Mononuclear cell (primary cell): ENCODE data around the gene NCF4. TPM values are rescaled to one million over a fixed set of nuclear protein-coding genes. Genes with fewer than 3 reads are reported as not detected.

Source experiments
- H3K27me3 ChIP-seq: 2 replicates; pipeline ENCODE4 v1.6.0; 2011; ENCODE audit warnings: low read length, control low read depth; ENCODE audit not compliant: insufficient read depth
- H3K4me1 ChIP-seq: 2 replicates; pipeline ENCODE4 v1.5.1; 2011; ENCODE audit warnings: mild to moderate bottlenecking, low read length, control low read depth; ENCODE audit not compliant: insufficient read depth
- H3K4me3 ChIP-seq: 2 replicates; pipeline ENCODE4 v1.5.1; 2011; ENCODE audit warnings: mild to moderate bottlenecking, low read length, moderate library complexity
- H3K9me3 ChIP-seq: 2 replicates; pipeline ENCODE4 v1.5.1; 2011; ENCODE audit warnings: low read depth, mild to moderate bottlenecking, control low read depth, low read length
- total RNA-seq: library from RNA; depleted of rRNA; stranded (reverse); fragments of >200 nt; gene quantifications from one replicate; pipeline ENCODE4 v1.2.3, GENCODE V29; 2012

NCF4 gene
- total RNA-seq, 1 donor = 22.8 TPM

- no peaks in the 10 kb centered on the region for H3K9me3 ChIP-seq
- peaks cover 37% of the 10 kb centered on the region for H3K4me1 ChIP-seq
- peak overlapping the region; percentile 23 for H3K4me3 ChIP-seq
- no peaks in the 10 kb centered on the region for H3K27me3 ChIP-seq
Measured at GRCh38 chr22:36853407-36854099, 7.3 kb upstream of the NCF4 start.

GRCh38 chr22:36855478-36855877 is 5.3 kb upstream of the NCF4 start:
- H3K4me3 ChIP-seq = no peak overlapping the region
- H3K4me1 ChIP-seq = peaks cover 56% of the 10 kb centered on the region
- H3K27me3 ChIP-seq = no peaks in the 10 kb centered on the region
- H3K9me3 ChIP-seq = no peaks in the 10 kb centered on the region

- peaks cover 62% of the 10 kb centered on the region for H3K4me1 ChIP-seq
- no peaks in the 10 kb centered on the region for H3K27me3 ChIP-seq
- no peaks in the 10 kb centered on the region for H3K9me3 ChIP-seq
- no peak overlapping the region for H3K4me3 ChIP-seq
Measured at GRCh38 chr22:36856121-36856791, 4.5 kb upstream of the NCF4 start.

- peaks cover 68% of the 10 kb centered on the region for H3K4me1 ChIP-seq
- no peaks in the 10 kb centered on the region for H3K27me3 ChIP-seq
- no peaks in the 10 kb centered on the region for H3K9me3 ChIP-seq
- no peak overlapping the region for H3K4me3 ChIP-seq
Measured at GRCh38 chr22:36856792-36857135, 4.0 kb upstream of the NCF4 start.

- peaks cover 78% of the 10 kb centered on the region for H3K4me1 ChIP-seq
- H3K9me3 ChIP-seq = no peaks in the 10 kb centered on the region
- H3K27me3 ChIP-seq = no peaks in the 10 kb centered on the region
- H3K4me3 ChIP-seq = no peak overlapping the region
Measured at GRCh38 chr22:36858156-36858555, 2.6 kb upstream of the NCF4 start.

- Histone ChIP-seq H3K4me1 (peaks cover 78% of the 10 kb centered on the region), H3K4me3 (no peak overlapping the region), H3K9me3 (no peaks in the 10 kb centered on the region), H3K27me3 (no peaks in the 10 kb centered on the region)
Measured at GRCh38 chr22:36858966-36859365, 1.8 kb upstream of the NCF4 start.

- H3K9me3 ChIP-seq = no peaks in the 10 kb centered on the region
- H3K4me1 ChIP-seq = peaks cover 88% of the 10 kb centered on the region
- no peak overlapping the region for H3K4me3 ChIP-seq
Measured at GRCh38 chr22:36860017-36860416, 789 bp upstream of the NCF4 start.

GRCh38 chr22:36860438-36860820 is 377 bp upstream of the NCF4 start:
- Histone ChIP-seq H3K4me3 (no peak overlapping the region), H3K4me1 (peaks cover 89% of the 10 kb centered on the region)

More at GRCh38 chr22:36860017-36860416, 789 bp upstream of the NCF4 start:
- no peaks in the 10 kb centered on the region for H3K27me3 ChIP-seq

GRCh38 chr22:36862251-36863242 is 1.7 kb downstream of the NCF4 start:
- H3K4me1 ChIP-seq = peaks cover 73% of the 10 kb centered on the region
- H3K9me3 ChIP-seq = no peaks in the 10 kb centered on the region
- H3K27me3 ChIP-seq = no peaks in the 10 kb centered on the region
- peak overlapping the region; percentile 47 for H3K4me3 ChIP-seq

More at GRCh38 chr22:36860438-36860820, 377 bp upstream of the NCF4 start:
- Histone ChIP-seq H3K9me3 (no peaks in the 10 kb centered on the region), H3K27me3 (no peaks in the 10 kb centered on the region)

GRCh38 chr22:36863281-36863680 is 2.5 kb downstream of the NCF4 start:
- Histone ChIP-seq H3K9me3 (no peaks in the 10 kb centered on the region), H3K4me3 (no peak overlapping the region), H3K4me1 (peaks cover 68% of the 10 kb centered on the region), H3K27me3 (no peaks in the 10 kb centered on the region)

- Histone ChIP-seq H3K9me3 (no peaks in the 10 kb centered on the region), H3K4me1 (peaks cover 61% of the 10 kb centered on the region)
Measured at GRCh38 chr22:36863979-36864378, 3.2 kb downstream of the NCF4 start.

GRCh38 chr22:36864454-36865215 is 3.8 kb downstream of the NCF4 start:
- Histone ChIP-seq H3K4me1 (peaks cover 54% of the 10 kb centered on the region), H3K9me3 (no peaks in the 10 kb centered on the region), H3K4me3 (no peak overlapping the region), H3K27me3 (no peaks in the 10 kb centered on the region)

More at GRCh38 chr22:36863979-36864378, 3.2 kb downstream of the NCF4 start:
- no peaks in the 10 kb centered on the region for H3K27me3 ChIP-seq
- no peak overlapping the region for H3K4me3 ChIP-seq

GRCh38 chr22:36865346-36865745 is 4.5 kb downstream of the NCF4 start:
- H3K4me1 ChIP-seq = peaks cover 47% of the 10 kb centered on the region
- H3K27me3 ChIP-seq = no peaks in the 10 kb centered on the region
- no peak overlapping the region for H3K4me3 ChIP-seq
- H3K9me3 ChIP-seq = no peaks in the 10 kb centered on the region

GRCh38 chr22:36867695-36868094 is 6.9 kb downstream of the NCF4 start:
- H3K27me3 ChIP-seq = no peaks in the 10 kb centered on the region
- peaks cover 28% of the 10 kb centered on the region for H3K4me1 ChIP-seq
- H3K4me3 ChIP-seq = no peak overlapping the region
- H3K9me3 ChIP-seq = no peaks in the 10 kb centered on the region
